NCI-H1105 (cell line): ENCODE measurements around the gene SLC22A17.

Experiments
- DNase-seq: peaks from one replicate; lab custom pipeline; 2025; lab: John Stamatoyannopoulos, UW

Gene SLC22A17

GRCh38 chr14:23307687-23308644, 44.7 kb downstream of the SLC22A17 start:
- DNase-seq = no peak

GRCh38 chr14:23307146-23307530, 45.5 kb downstream of the SLC22A17 start:
- DNase-seq = no peak

- DNase-seq = peak; percentile 86
Measured at GRCh38 chr14:23306412-23307145, 46.1 kb downstream of the SLC22A17 start, which contains the start of gene BCL2L2. Gene BCL2L2 (plus strand): TSS chr14:23306833. CDS start chr14:23307768, 935 bp downstream.

- DNase-seq = peak; percentile 59
Measured at GRCh38 chr14:23302290-23303225, 50.1 kb downstream of the SLC22A17 start, which contains the start of gene PPP1R3E. Gene PPP1R3E (minus strand): TSS chr14:23302859. CDS start chr14:23302576, 283 bp downstream.

GRCh38 chr14:23301969-23302289, 50.8 kb downstream of the SLC22A17 start:
- no peak for DNase-seq

- peak; percentile 100 for DNase-seq
Measured at GRCh38 chr14:23301288-23301968, 51.3 kb downstream of the SLC22A17 start.

- DNase-seq = no peak
Measured at GRCh38 chr14:23300687-23301223, 51.9 kb downstream of the SLC22A17 start.

GRCh38 chr14:23299986-23300686, 52.6 kb downstream of the SLC22A17 start:
- DNase-seq = no peak

- DNase-seq = no peak
Measured at GRCh38 chr14:23299211-23299957, 53.3 kb downstream of the SLC22A17 start.

- DNase-seq = no peak
Measured at GRCh38 chr14:23297611-23298277, 54.9 kb downstream of the SLC22A17 start.

GRCh38 chr14:23297096-23297495, 55.6 kb downstream of the SLC22A17 start:
- no peak for DNase-seq
